ENCODE results near the gene NAGS.
A peak's percentile ranks its signal among the peaks of the same experiment; 100 is the strongest.

The NAGS gene

DNA sequence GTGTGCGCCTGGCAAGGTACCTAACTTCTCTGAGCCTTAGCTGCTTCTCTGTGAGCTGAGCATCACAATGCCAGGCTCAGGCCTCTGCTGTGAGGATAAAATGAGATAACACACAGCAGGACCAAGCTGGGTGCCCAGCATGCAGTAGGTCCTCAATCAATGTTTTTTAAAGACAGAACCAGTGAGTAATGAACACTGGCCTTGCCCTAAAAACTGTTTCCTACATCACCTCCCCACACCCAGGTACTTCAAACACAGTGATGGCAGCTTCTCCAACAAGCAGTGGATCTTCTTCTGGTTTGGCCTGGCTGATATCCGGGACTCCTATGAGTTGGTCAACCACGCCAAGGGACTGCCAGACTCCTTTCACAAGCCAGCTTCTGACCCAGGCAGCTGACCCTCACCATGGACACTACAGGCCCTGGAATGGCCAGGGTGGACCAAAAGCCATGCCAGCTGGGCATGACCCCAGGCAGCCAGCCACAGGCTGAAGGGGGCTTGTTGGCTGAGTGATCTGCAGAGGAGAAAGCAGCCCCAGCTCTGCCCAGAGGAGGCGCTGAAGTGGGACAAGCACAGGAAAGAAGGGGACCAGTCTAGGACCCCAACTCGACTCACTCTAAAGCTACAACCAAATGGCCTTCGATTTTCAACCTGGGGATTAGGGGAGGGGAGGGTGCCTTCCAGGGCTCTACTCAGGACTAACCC lies 3.9 kb downstream of the NAGS start:
- H3K4me3 ChIP-seq (ENCODE audit: low read depth, low read length) = no peak overlapping the region; the same call in 1 of the 2 replicates
- no peak for DNase-seq (ENCODE audit: low read depth)
- TF ChIP-seq, protein P1, sequence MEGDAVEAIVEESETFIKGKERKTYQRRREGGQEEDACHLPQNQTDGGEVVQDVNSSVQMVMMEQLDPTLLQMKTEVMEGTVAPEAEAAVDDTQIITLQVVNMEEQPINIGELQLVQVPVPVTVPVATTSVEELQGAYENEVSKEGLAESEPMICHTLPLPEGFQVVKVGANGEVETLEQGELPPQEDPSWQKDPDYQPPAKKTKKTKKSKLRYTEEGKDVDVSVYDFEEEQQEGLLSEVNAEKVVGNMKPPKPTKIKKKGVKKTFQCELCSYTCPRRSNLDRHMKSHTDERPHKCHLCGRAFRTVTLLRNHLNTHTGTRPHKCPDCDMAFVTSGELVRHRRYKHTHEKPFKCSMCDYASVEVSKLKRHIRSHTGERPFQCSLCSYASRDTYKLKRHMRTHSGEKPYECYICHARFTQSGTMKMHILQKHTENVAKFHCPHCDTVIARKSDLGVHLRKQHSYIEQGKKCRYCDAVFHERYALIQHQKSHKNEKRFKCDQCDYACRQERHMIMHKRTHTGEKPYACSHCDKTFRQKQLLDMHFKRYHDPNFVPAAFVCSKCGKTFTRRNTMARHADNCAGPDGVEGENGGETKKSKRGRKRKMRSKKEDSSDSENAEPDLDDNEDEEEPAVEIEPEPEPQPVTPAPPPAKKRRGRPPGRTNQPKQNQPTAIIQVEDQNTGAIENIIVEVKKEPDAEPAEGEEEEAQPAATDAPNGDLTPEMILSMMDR (IDR thresholded peaks at IDR 0.05; ENCODE audit: control insufficient read depth, extremely low read depth, insufficient read depth) = no peak

DNA sequence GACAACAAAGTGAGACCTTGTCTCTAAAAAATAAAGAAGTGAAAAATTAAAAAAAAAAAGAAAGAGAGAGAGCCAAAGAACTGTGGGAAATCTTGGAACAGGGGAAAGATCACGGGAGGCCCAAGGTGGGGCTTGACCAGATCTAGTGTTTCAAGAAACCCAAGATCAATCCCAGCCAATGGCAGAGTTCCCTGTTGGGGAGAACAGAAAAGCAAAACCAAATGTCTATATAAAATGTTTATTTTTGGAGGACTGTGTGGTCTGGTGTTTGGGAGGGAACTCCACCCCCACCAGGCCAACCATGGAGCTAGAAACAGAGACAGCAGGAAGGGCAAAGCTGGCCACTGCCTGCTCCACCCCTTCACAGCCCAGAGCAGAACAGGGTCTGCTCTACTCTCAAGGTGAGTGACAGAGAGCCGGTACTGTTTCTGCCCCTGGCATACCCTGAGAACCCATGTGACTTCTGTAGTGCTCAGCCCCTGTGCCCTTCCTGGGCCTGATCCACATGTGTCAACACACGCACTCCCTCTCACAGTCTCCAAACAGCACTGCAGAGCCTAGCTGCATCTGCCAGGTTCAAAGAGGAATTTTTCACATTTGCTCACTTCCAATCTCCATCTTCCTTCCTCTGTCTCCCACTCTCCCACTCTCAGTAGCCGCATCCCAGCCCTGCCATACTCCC lies 6.7 kb downstream of the NAGS start:
- no peak overlapping the region for H3K4me3 ChIP-seq (ENCODE audit: low read depth, low read length)
- TF ChIP-seq, protein P1 (IDR thresholded peaks at IDR 0.05; ENCODE audit: control insufficient read depth, extremely low read depth, insufficient read depth) = no peak

GRCh38 chr17:44011876-44012275 lies 7.5 kb downstream of the NAGS start:
- TF ChIP-seq, protein P1 (IDR thresholded peaks at IDR 0.05; ENCODE audit: control insufficient read depth, extremely low read depth, insufficient read depth) = no peak
- DNase-seq (ENCODE audit: low read depth) = no peak
- no peak overlapping the region for H3K4me3 ChIP-seq (ENCODE audit: low read depth, low read length)

More for the DNA sequence above, 6.7 kb downstream of the NAGS start:
- no peak for DNase-seq (ENCODE audit: low read depth)

GRCh38 chr17:44012391-44012790 lies 8.0 kb downstream of the NAGS start:
- no peak overlapping the region for H3K4me3 ChIP-seq (ENCODE audit: low read depth, low read length)
- DNase-seq (ENCODE audit: low read depth) = no peak
- TF ChIP-seq, protein P1 (IDR thresholded peaks at IDR 0.05; ENCODE audit: control insufficient read depth, extremely low read depth, insufficient read depth) = no peak

- TF ChIP-seq, protein P1 (IDR thresholded peaks at IDR 0.05; ENCODE audit: control insufficient read depth, extremely low read depth, insufficient read depth) = no peak
- H3K4me3 ChIP-seq (ENCODE audit: low read depth, low read length) = no peak overlapping the region
- DNase-seq (ENCODE audit: low read depth) = no peak
Measured at GRCh38 chr17:44012874-44013273, 8.5 kb downstream of the NAGS start.

GRCh38 chr17:44014133-44014436 lies 9.7 kb downstream of the NAGS start:
- peak overlapping the region; percentile 95 for H3K4me3 ChIP-seq (ENCODE audit: low read depth, low read length)
- no peak for DNase-seq (ENCODE audit: low read depth)
- TF ChIP-seq, protein P1 (IDR thresholded peaks at IDR 0.05; ENCODE audit: control insufficient read depth, extremely low read depth, insufficient read depth) = no peak
